Body of pancreas (tissue), 4 donors: ENCODE measurements around the gene GPR18. TPM values are rescaled to one million over a fixed set of nuclear protein-coding genes. Genes with fewer than 3 reads are reported as not detected.

Experiments used
- ATAC-seq: fragments of 150-250 bp; one replicate; pipeline ENCODE4 v1.9.1; 2016
- DNase-seq, 4 donors: peaks; one replicate each; pipeline ENCODE4 v3.0.0-alpha.2; 2019
- H3K27ac ChIP-seq, 4 donors: fragments of 200-600 bp; sonication (generic); 1 replicate in 3 of 4; 2 replicates in 1 of 4; pipeline versions ENCODE4 v1.5.1 to v1.6.1; 2016 to 2019; ENCODE audit warnings: mild to moderate bottlenecking in 1 of 4, mixed read lengths in 1 of 4, moderate library complexity in 1 of 4
- H3K27me3 ChIP-seq, 2 donors: fragments of 200-600 bp; sonication (generic); one replicate each; pipeline ENCODE4 v1.6.0; 2016; ENCODE audit warnings: mild to moderate bottlenecking in 1 of 2
- H3K36me3 ChIP-seq, 2 donors: fragments of 200-600 bp; sonication (generic); replicated peaks in 1 of 2; 2 replicates each; pipeline ENCODE4 v1.5.1; 2016; ENCODE audit warnings: low read depth in 2 of 2; ENCODE audit not compliant: insufficient read depth in 1 of 2
- H3K4me1 ChIP-seq: fragments of 200-600 bp; sonication (generic); one replicate; pipeline ENCODE4 v1.6.0; 2016
- H3K4me3 ChIP-seq, 2 donors: fragments of 200-600 bp; sonication (generic); 1 replicate in 1 of 2; 2 replicates in 1 of 2; pipeline ENCODE4 v1.5.1; 2016 to 2019
- H3K9me3 ChIP-seq, 3 donors: fragments of 200-600 bp; sonication (generic); 1 replicate in 2 of 3; 2 replicates in 1 of 3; pipeline ENCODE4 v1.5.1; 2016
- CTCF ChIP-seq, 7 experiments: fragments of 450-650 bp in 4 of 7; fragments of 200-600 bp in 3 of 7; sonication (generic) in 3 of 7; IDR thresholded peaks; one replicate each; pipeline ENCODE4 v1.5.1; 2016 to 2019; ENCODE audit warnings: antibody characterized with exemption in 7 of 7
- POLR2A ChIP-seq, 3 donors: fragments of 450-650 bp; IDR thresholded peaks; one replicate each; pipeline ENCODE4 v1.6.1; 2016; ENCODE audit warnings: antibody characterized with exemption in 3 of 3, mild to moderate bottlenecking in 2 of 3
- WGBS, 2 donors: methylation state at CpG; one replicate each; pipeline ENCODE4 v1.1.5; 2017; 5-methylcytosine and 5-hydroxymethylcytosine counted together
- intact Hi-C: fragments of 100-400 bp; cut with DNase I; formaldehyde crosslinking; loops from one replicate; pipeline ENCODE4 v1.15.1; 2023
- total RNA-seq, 2 donors: library from RNA; depleted of rRNA; stranded (reverse); fragments of >200 nt; gene quantifications; one replicate each; pipeline ENCODE4 v1.1.0, GENCODE V29; 2016

Gene GPR18
- total RNA-seq, 2 donors from 2014 or later = not detected

- Histone ChIP-seq H3K27me3 (no peaks in the 10 kb centered on the region), H3K9me3 (no peaks in the 10 kb centered on the region), H3K27ac (no peak overlapping the region), H3K4me1 (no peaks in the 10 kb centered on the region), H3K36me3 (peaks cover 0 to 3% of the 10 kb centered on the region in 2 donors), H3K4me3 (no peak overlapping the region)
- ATAC-seq (no peak), DNase-seq (no peak)
- intact Hi-C loops = no loop called here
- TF ChIP-seq CTCF (IDR thresholded peaks at IDR 0.05) = no peak
- no peak for TF ChIP-seq POLR2A (IDR thresholded peaks at IDR 0.05)
- WGBS, 2 donors = 75 to 83% methylated on average over 3 of the region's 3 CpGs
These were observed 1.5 kb downstream of the GPR18 start for GRCh38 chr13:99256709-99257108.

GRCh38 chr13:99256283-99256682 is 1.9 kb downstream of the GPR18 start:
- H3K27ac ChIP-seq = no peak overlapping the region
- no peaks in the 10 kb centered on the region for H3K4me1 ChIP-seq
- TF ChIP-seq POLR2A (IDR thresholded peaks at IDR 0.05) (no peak), CTCF (IDR thresholded peaks at IDR 0.05) (no peak)
- WGBS, 2 donors = 73 to 86% methylated on average over 2 of the region's 2 CpGs
- ATAC-seq (no peak), DNase-seq (no peak)
- H3K27me3 ChIP-seq = no peaks in the 10 kb centered on the region
- peaks cover 0 to 3% of the 10 kb centered on the region in 2 donors for H3K36me3 ChIP-seq
- intact Hi-C loops = no loop called here
- H3K9me3 ChIP-seq = no peaks in the 10 kb centered on the region
- no peak overlapping the region for H3K4me3 ChIP-seq

GRCh38 chr13:99255271-99255670 is 2.9 kb downstream of the GPR18 start:
- Histone ChIP-seq H3K36me3 (peaks cover 0 to 3% of the 10 kb centered on the region in 2 donors), H3K4me1 (no peaks in the 10 kb centered on the region), H3K4me3 (no peak overlapping the region), H3K27ac (no peak overlapping the region), H3K9me3 (no peaks in the 10 kb centered on the region), H3K27me3 (no peaks in the 10 kb centered on the region)
- ATAC-seq (no peak), DNase-seq (no peak)
- no peak for TF ChIP-seq POLR2A (IDR thresholded peaks at IDR 0.05)
- no peak for TF ChIP-seq CTCF (IDR thresholded peaks at IDR 0.05)
- intact Hi-C loops = no loop called here
- 83 to 92% methylated on average over 10 of the region's 10 CpGs for WGBS, 2 donors

GRCh38 chr13:99254830-99255229 is 3.3 kb downstream of the GPR18 start:
- H3K4me3 ChIP-seq = no peak overlapping the region
- WGBS, 2 donors = 90 to 91% methylated on average over 14 of the region's 14 CpGs
- no peak for DNase-seq
- H3K27me3 ChIP-seq = no peaks in the 10 kb centered on the region
- no peaks in the 10 kb centered on the region for H3K4me1 ChIP-seq
- H3K36me3 ChIP-seq = peaks cover 0 to 3% of the 10 kb centered on the region in 2 donors
- no peak for ATAC-seq
- no peaks in the 10 kb centered on the region for H3K9me3 ChIP-seq
- intact Hi-C loops = no loop called here
- H3K27ac ChIP-seq = no peak overlapping the region
- TF ChIP-seq CTCF (IDR thresholded peaks at IDR 0.05) (no peak), POLR2A (IDR thresholded peaks at IDR 0.05) (no peak)

GRCh38 chr13:99251921-99252320 is 6.3 kb downstream of the GPR18 start:
- no peak for ATAC-seq

More at GRCh38 chr13:99251921-99252320, 6.3 kb downstream of the GPR18 start:
- WGBS, 2 donors = 71 to 86% methylated on average over 4 of the region's 4 CpGs
- no peaks in the 10 kb centered on the region for H3K27me3 ChIP-seq
- no peaks in the 10 kb centered on the region for H3K9me3 ChIP-seq
- peaks cover 0 to 3% of the 10 kb centered on the region in 2 donors for H3K36me3 ChIP-seq
- no peak overlapping the region for H3K4me3 ChIP-seq
- H3K27ac ChIP-seq = no peak overlapping the region
- intact Hi-C loops = no loop called here
- H3K4me1 ChIP-seq = no peaks in the 10 kb centered on the region
- TF ChIP-seq POLR2A (IDR thresholded peaks at IDR 0.05) = no peak
- TF ChIP-seq CTCF (IDR thresholded peaks at IDR 0.05) = no peak
- no peak for DNase-seq
